Adrenal gland (tissue), 12 donors: ENCODE measurements around the gene MORN1. TPM values are rescaled to one million over a fixed set of nuclear protein-coding genes. Genes with fewer than 3 reads are reported as not detected.

ENCODE experiments used
- DNase-seq, 7 donors: peaks; one replicate each; pipeline ENCODE4 v3.0.0-alpha.2; 2019 to 2020
- H3K27ac ChIP-seq, 5 donors: fragments of 200-600 bp; sonication (generic) in 4 of 5; 1 replicate in 3 of 5; 2 replicates in 2 of 5; pipeline versions ENCODE4 v1.5.1 to v1.8.0; 2016 to 2020; ENCODE audit warnings: mild to moderate bottlenecking in 1 of 5
- H3K27me3 ChIP-seq: fragments of 200-600 bp; 2 replicates; pipeline ENCODE4 v1.8.0; 2021
- H3K36me3 ChIP-seq, 2 donors: fragments of 200-600 bp; replicated peaks in 1 of 2; 1 replicate in 1 of 2; 2 replicates in 1 of 2; pipeline versions ENCODE4 v1.5.1 to v1.8.0; 2018 to 2022
- H3K4me1 ChIP-seq, 2 donors: fragments of 200-600 bp; replicated peaks in 1 of 2; 1 replicate in 1 of 2; 2 replicates in 1 of 2; pipeline versions ENCODE4 v1.5.1 to v1.8.0; 2018 to 2021
- H3K4me3 ChIP-seq, 4 donors: fragments of 200-600 bp; sonication (generic) in 3 of 4; one replicate each; pipeline ENCODE4 v1.5.1; 2016 to 2018
- H3K9me3 ChIP-seq, 3 donors: fragments of 200-600 bp; sonication (generic) in 1 of 3; replicated peaks in 1 of 3; 1 replicate in 2 of 3; 2 replicates in 1 of 3; pipeline versions ENCODE4 v1.5.1 to v1.8.0; 2016 to 2021
- CTCF ChIP-seq, 6 experiments: fragments of 450-650 bp in 4 of 6; fragments of 200-600 bp in 2 of 6; sonication (generic) in 1 of 6; IDR thresholded peaks; 1 replicate in 5 of 6; 2 replicates in 1 of 6; pipeline versions ENCODE4 v1.5.1 to v1.8.0; 2016 to 2021; ENCODE audit warnings: antibody characterized with exemption in 6 of 6, mild to moderate bottlenecking in 2 of 6, moderate library complexity in 1 of 6
- POLR2A ChIP-seq, 2 donors: fragments of 450-650 bp; IDR thresholded peaks; one replicate each; pipeline ENCODE4 v1.6.1; 2017; ENCODE audit warnings: antibody characterized with exemption in 2 of 2, mild to moderate bottlenecking in 2 of 2, moderate library complexity in 1 of 2
- WGBS, 4 donors: extraction: QIAGEN DNeasy Blood & Tissue Kit in 2 of 4; methylation state at CpG; one replicate each; pipeline versions ENCODE4 v1.1.5 to v1.1.7; 2013 to 2017; 5-methylcytosine and 5-hydroxymethylcytosine counted together
- intact Hi-C, 2 donors: fragments of 100-400 bp; cut with DNase I; formaldehyde crosslinking; loops; one replicate each; pipeline versions ENCODE4 v1.14.1 to v1.15.0; 2022 to 2023
- polyA plus RNA-seq, 3 donors: library from polyadenylated mRNA; stranded (reverse); fragments of 200-250 nt in 2 of 3; fragments of 350-450 nt in 1 of 3; fragmentation: Illumina TruSeq in 1 of 3; extraction: RNeasy Lipid Tissue Mini Kit (QIAGEN cat#74804) in 1 of 3; gene quantifications; one replicate each; pipeline ENCODE4 v1.2.3, GENCODE V29; 2013 to 2014
- total RNA-seq, 9 donors: library from RNA; depleted of rRNA in 4 of 9; stranded (reverse); fragments of >200 nt in 4 of 9; fragments of 120-200 nt in 1 of 9; fragmentation: NEBNext Ultra II Directional in 1 of 9; extraction: Animal tissue kit (Norgen Biotek cat#: 25700) in 1 of 9; gene quantifications; one replicate each; pipeline versions ENCODE4 v1.1.0 to v1.2.4, GENCODE V29; 2013 to 2023
- donor health status: healthy with polysubstance abuse.
- donor health status: Bipolar disorder and iron deficiency.
- donor health status: DM: yes; HTN: yes; CAD: no.
- donor health status: DM: no; HTN: no; CAD: no.
- donor health status: DM: no; HTN: no; CAD: no.
- donor health status: DM: yes; HTN: yes; CAD: no.

Gene MORN1
- total and polyA plus RNA-seq, 12 donors: 1.8 to 14.1 (median 8.7) TPM

DNA sequence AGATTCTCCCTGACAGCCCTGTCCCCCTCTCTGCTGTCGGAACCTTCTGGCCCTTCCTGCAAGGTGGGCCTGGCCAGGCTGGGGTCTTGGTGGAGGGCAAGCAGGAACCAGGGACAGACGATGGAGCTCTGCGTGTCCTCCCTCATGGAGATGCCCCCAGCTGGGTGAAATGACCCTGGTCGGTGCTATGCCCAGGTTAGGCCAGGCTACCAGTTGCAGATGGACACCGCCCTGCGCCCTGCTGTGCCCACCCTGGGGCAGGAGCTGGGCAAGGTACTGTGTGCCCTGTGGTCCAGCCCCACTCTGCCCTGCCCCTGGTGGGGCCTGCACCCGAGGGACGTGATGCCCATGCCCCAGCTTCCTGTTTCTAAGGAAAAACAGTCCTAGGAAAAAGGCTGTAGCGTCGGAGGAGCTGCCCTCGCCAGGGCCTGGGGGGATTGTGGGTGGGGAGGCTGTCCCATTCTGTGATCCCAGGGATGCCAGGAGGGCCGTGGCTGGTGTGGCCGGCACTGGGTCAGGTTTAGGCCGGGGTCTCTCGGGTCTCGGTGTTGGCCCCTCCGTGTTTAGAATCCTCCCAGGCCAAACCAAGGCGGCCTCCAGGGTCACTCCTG, 77.6 kb downstream of the MORN1 start:
- TF ChIP-seq POLR2A (IDR thresholded peaks at IDR 0.05): no peak
- TF ChIP-seq CTCF (IDR thresholded peaks at IDR 0.05): no peak
- no peaks in the 10 kb centered on the region for H3K27me3 ChIP-seq
- intact Hi-C loops: loop anchor here in 1 of 2 donors (5.0 kb wide), 1 partner anchor 81 kb away; no protein-coding TSS in a partner anchor
- no peak for DNase-seq
- peaks cover 11 to 45% of the 10 kb centered on the region in 2 donors for H3K4me1 ChIP-seq
- peak overlapping the region in 4 of 5 donors; percentile 65 to 90 (median 74) for H3K27ac ChIP-seq
- WGBS, 4 donors: 53 to 70% (median 64%) methylated on average over 9 to 18 of the region's 18 CpGs
- peaks cover 0 to 6% of the 10 kb centered on the region in 2 donors for H3K36me3 ChIP-seq
- no peaks in the 10 kb centered on the region for H3K9me3 ChIP-seq
- H3K4me3 ChIP-seq: peak overlapping the region in 1 of 4 donors; percentile 81

GRCh38 chr1:2312515-2313301, 78.6 kb downstream of the MORN1 start:
- no peaks in the 10 kb centered on the region for H3K27me3 ChIP-seq
- no peaks in the 10 kb centered on the region for H3K9me3 ChIP-seq
- no peak for DNase-seq
- no peak for TF ChIP-seq CTCF (IDR thresholded peaks at IDR 0.05)
- no peak for TF ChIP-seq POLR2A (IDR thresholded peaks at IDR 0.05)
- H3K27ac ChIP-seq: peak overlapping the region in 3 of 5 donors; percentile 69 to 90 (median 78)
- no peak overlapping the region for H3K4me3 ChIP-seq
- H3K36me3 ChIP-seq: peaks cover 0 to 17% of the 10 kb centered on the region in 2 donors
- H3K4me1 ChIP-seq: peaks cover 11 to 45% of the 10 kb centered on the region in 2 donors
- intact Hi-C loops: loop anchor here in 1 of 2 donors (5.0 kb wide), 1 partner anchor 80 kb away; no protein-coding TSS in a partner anchor
- 60 to 80% (median 64%) methylated on average over 1 to 24 of the region's 24 CpGs for WGBS, 4 donors

DNA sequence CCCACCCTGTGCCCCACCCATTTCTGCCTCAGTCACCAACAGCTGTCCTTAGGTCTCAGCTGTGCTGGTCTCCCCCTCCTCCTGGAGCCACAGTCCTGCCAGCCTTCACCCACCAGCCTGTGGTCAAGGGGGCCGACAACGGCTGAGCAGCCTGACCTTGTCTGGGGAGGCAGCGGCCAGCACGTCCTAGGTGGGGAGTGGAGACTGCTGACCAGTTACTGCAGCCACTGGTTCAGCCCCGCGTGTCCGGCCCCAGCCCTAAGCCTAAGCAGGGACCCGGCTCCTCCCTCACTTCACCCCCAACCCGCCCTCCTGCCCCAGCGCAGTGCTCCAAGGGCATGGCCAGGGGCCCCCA, 79.2 kb downstream of the MORN1 start:
- intact Hi-C loops: loop anchor here in 1 of 2 donors (5.0 kb wide), 1 partner anchor 80 kb away; no protein-coding TSS in a partner anchor
- TF ChIP-seq CTCF (IDR thresholded peaks at IDR 0.05) (no peak), POLR2A (IDR thresholded peaks at IDR 0.05) (no peak)
- Histone ChIP-seq H3K4me1 (peaks cover 11 to 45% of the 10 kb centered on the region in 2 donors), H3K9me3 (no peaks in the 10 kb centered on the region), H3K27ac (peak overlapping the region in 2 of 5 donors; percentile 38 to 90), H3K4me3 (no peak overlapping the region), H3K27me3 (no peaks in the 10 kb centered on the region), H3K36me3 (peaks cover 0 to 22% of the 10 kb centered on the region in 2 donors)
- no peak for DNase-seq
- WGBS, 4 donors: 64 to 85% (median 73%) methylated on average over 4 to 10 of the region's 10 CpGs; no CpG with 5 or more reads in 1 of the 4 donors
